BJ (cell line): ENCODE measurements around the gene UGT1A8. TPM values are rescaled to one million over a fixed set of nuclear protein-coding genes. Genes with fewer than 3 reads are reported as not detected.

ENCODE experiments used
- CTCF ChIA-PET: fragments of 350-600 bp; formaldehyde crosslinking; extraction: SDS; loops from one replicate; lab custom pipeline; 2021; ENCODE audit warnings: antibody characterized with exemption, inconsistent platforms; lab: Yijun Ruan, JAX
- POLR2A ChIA-PET: fragments of 300-600 bp; sonication (Branson Sonifier 250); formaldehyde crosslinking; extraction: SDS; loops from one replicate; lab custom pipeline; 2021; ENCODE audit warnings: antibody characterized with exemption; lab: Charles Lee
- DNase-seq: peaks from one replicate; pipeline ENCODE4 v3.0.0-alpha.2; 2011; ENCODE audit warnings: low read depth
- H3K27me3 ChIP-seq: 2 replicates; pipeline ENCODE4 v1.6.0; 2011; ENCODE audit warnings: low read length; ENCODE audit not compliant: control insufficient read depth, insufficient read depth
- H3K36me3 ChIP-seq: 2 replicates; pipeline ENCODE4 v1.5.1; 2011; ENCODE audit warnings: low read length; ENCODE audit not compliant: control insufficient read depth, insufficient read depth
- H3K4me3 ChIP-seq: 2 replicates; pipeline ENCODE4 v1.5.1; 2011; ENCODE audit warnings: low read depth, mild to moderate bottlenecking, control low read depth, low read length
- CTCF ChIP-seq: IDR thresholded peaks from 2 replicates; pipeline ENCODE4 v1.5.1; 2011; ENCODE audit warnings: low read depth, mild to moderate bottlenecking, control low read depth, inconsistent platforms, low read length, moderate library complexity; ENCODE audit not compliant: insufficient read depth
- polyA plus RNA-seq: library from polyadenylated mRNA; depleted of rRNA; stranded (reverse); fragments of >200 nt; gene quantifications from 2 replicates; pipeline ENCODE4 v1.2.3, GENCODE V29; 2011

Gene UGT1A8
- polyA plus RNA-seq, 1 experiment, result not detected

- Histone ChIP-seq H3K36me3 (no peaks in the 10 kb centered on the region), H3K27me3 (no peaks in the 10 kb centered on the region), H3K4me3 (no peak overlapping the region)
- no peak for DNase-seq
- ChIA-PET CTCF (interaction anchor here (1.8 kb wide), 1 partner anchor 11 kb away, joined by 6 read pairs; no protein-coding TSS in a partner anchor), POLR2A (no interaction called here)
- no peak for TF ChIP-seq CTCF
Measured at GRCh38 chr2:233691443-233692433, 74.3 kb downstream of the UGT1A8 start.

- ChIA-PET CTCF (interaction anchor here (1.1 kb wide), 1 partner anchor 20 kb away, joined by 3 read pairs; the partner anchor contains the start of gene UGT1A5), POLR2A (no interaction called here)
- H3K36me3 ChIP-seq, result no peaks in the 10 kb centered on the region
- no peaks in the 10 kb centered on the region for H3K27me3 ChIP-seq
- DNase-seq, result no peak
- no peak within 1 kb of the TSS for H3K4me3 ChIP-seq
- no peak for TF ChIP-seq CTCF
Measured at GRCh38 chr2:233692648-233693047, 75.2 kb downstream of the UGT1A8 start, which contains the start of gene UGT1A6. UGT1A6 (plus strand) TSS chr2:233692890; CDS start chr2:233693005, 115 bp downstream.

GRCh38 chr2:233693963-233694362 lies 76.5 kb downstream of the UGT1A8 start:
- Histone ChIP-seq H3K27me3 (no peaks in the 10 kb centered on the region), H3K4me3 (no peak overlapping the region), H3K36me3 (no peaks in the 10 kb centered on the region)
- POLR2A ChIA-PET, result no interaction called here
- no peak for DNase-seq
- TF ChIP-seq CTCF, result no peak
- CTCF ChIA-PET, result no interaction called here

- ChIA-PET POLR2A (no interaction called here), CTCF (interaction anchor here (1.8 kb wide), 1 partner anchor 12 kb away, joined by 7 read pairs; no protein-coding TSS in a partner anchor)
- H3K4me3 ChIP-seq, result no peak overlapping the region
- DNase-seq, result no peak
- no peak for TF ChIP-seq CTCF
- no peaks in the 10 kb centered on the region for H3K27me3 ChIP-seq
- no peaks in the 10 kb centered on the region for H3K36me3 ChIP-seq
Measured at GRCh38 chr2:233698740-233699139, 81.3 kb downstream of the UGT1A8 start.

GRCh38 chr2:233699424-233700027 lies 82.1 kb downstream of the UGT1A8 start:
- CTCF ChIA-PET, result interaction anchor here (0.6 to 1.8 kb wide), 3 partner anchors 12 to 295 kb away, joined by 3 to 7 read pairs (median 3); no protein-coding TSS in a partner anchor
- TF ChIP-seq CTCF, result no peak
- POLR2A ChIA-PET, result no interaction called here

More at GRCh38 chr2:233699424-233700027, 82.1 kb downstream of the UGT1A8 start:
- no peaks in the 10 kb centered on the region for H3K27me3 ChIP-seq
- no peak overlapping the region for H3K4me3 ChIP-seq
- no peaks in the 10 kb centered on the region for H3K36me3 ChIP-seq
- DNase-seq, result no peak
